ENCODE results near the gene KDM4C.

GRCh38 chr9:7067169-7067568 lies 309.4 kb downstream of the KDM4C start:
- TF ChIP-seq CTCF (IDR thresholded peaks at IDR 0.05) = no peak
- TF ChIP-seq, protein P1, sequence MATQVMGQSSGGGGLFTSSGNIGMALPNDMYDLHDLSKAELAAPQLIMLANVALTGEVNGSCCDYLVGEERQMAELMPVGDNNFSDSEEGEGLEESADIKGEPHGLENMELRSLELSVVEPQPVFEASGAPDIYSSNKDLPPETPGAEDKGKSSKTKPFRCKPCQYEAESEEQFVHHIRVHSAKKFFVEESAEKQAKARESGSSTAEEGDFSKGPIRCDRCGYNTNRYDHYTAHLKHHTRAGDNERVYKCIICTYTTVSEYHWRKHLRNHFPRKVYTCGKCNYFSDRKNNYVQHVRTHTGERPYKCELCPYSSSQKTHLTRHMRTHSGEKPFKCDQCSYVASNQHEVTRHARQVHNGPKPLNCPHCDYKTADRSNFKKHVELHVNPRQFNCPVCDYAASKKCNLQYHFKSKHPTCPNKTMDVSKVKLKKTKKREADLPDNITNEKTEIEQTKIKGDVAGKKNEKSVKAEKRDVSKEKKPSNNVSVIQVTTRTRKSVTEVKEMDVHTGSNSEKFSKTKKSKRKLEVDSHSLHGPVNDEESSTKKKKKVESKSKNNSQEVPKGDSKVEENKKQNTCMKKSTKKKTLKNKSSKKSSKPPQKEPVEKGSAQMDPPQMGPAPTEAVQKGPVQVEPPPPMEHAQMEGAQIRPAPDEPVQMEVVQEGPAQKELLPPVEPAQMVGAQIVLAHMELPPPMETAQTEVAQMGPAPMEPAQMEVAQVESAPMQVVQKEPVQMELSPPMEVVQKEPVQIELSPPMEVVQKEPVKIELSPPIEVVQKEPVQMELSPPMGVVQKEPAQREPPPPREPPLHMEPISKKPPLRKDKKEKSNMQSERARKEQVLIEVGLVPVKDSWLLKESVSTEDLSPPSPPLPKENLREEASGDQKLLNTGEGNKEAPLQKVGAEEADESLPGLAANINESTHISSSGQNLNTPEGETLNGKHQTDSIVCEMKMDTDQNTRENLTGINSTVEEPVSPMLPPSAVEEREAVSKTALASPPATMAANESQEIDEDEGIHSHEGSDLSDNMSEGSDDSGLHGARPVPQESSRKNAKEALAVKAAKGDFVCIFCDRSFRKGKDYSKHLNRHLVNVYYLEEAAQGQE (IDR thresholded peaks at IDR 0.05; ENCODE audit: insufficient read depth in 1 of 2, low read depth in 2 of 2, low read length in 1 of 2) = no peak
- no peak for TF ChIP-seq POLR2AphosphoS5 (IDR thresholded peaks at IDR 0.05; ENCODE audit: low read depth, low read length)
